K562 (cell line): ENCODE data around the gene KCTD1. TPM values are rescaled to one million over a fixed set of nuclear protein-coding genes. Genes with fewer than 3 reads are reported as not detected.

Source experiments
- ARNT ChIP-seq, 2 experiments: fragments of 450-650 bp; IDR thresholded peaks; 2 replicates each; pipeline ENCODE4 v1.6.1; 2016; ENCODE audit warnings: mild to moderate bottlenecking in 1 of 2
- C11orf30 ChIP-seq: fragments of 450-650 bp; IDR thresholded peaks from 2 replicates; pipeline ENCODE4 v1.6.1; 2016; ENCODE audit warnings: low read depth, mild to moderate bottlenecking
- CCAR2 ChIP-seq: fragments of 200-400 bp; formaldehyde crosslinking; IDR thresholded peaks from 2 replicates; pipeline ENCODE4 v1.6.1; 2017; ENCODE audit warnings: mild to moderate bottlenecking, low read depth, low read length
- CEBPZ ChIP-seq: fragments of 150-350 bp; IDR thresholded peaks from 2 replicates; pipeline ENCODE4 v1.6.1; 2014; ENCODE audit warnings: low read depth, mild to moderate bottlenecking, low read length, borderline replicate concordance
- CREB5 ChIP-seq: fragments of 250-450 bp; sonication (Bioruptor Pico); IDR thresholded peaks from 2 replicates; pipeline ENCODE4 v1.5.0; 2020; ENCODE audit warnings: mild to moderate bottlenecking
- CTCF ChIP-seq, 3 experiments: IDR thresholded peaks in 2 of 3; conservative IDR thresholded peaks in 1 of 3; 2 replicates each; pipeline ENCODE4 v1.5.1; 2011 to 2012; ENCODE audit warnings: low read length in 3 of 3, mild to moderate bottlenecking in 3 of 3, control low read depth in 2 of 3, improper control_type of control experiment in 1 of 3, inconsistent platforms in 1 of 3, low read depth in 1 of 3, mixed read lengths in 1 of 3, moderate library complexity in 1 of 3; ENCODE audit not compliant: insufficient read depth in 2 of 3
- GATAD2B ChIP-seq: fragments of 450-650 bp; IDR thresholded peaks from 2 replicates; pipeline ENCODE4 v1.6.1; 2017; ENCODE audit warnings: mild to moderate bottlenecking, borderline replicate concordance
- MAFF ChIP-seq: IDR thresholded peaks from 2 replicates; pipeline ENCODE4 v1.6.1; 2012; ENCODE audit warnings: low read length, improper control_type of control experiment
- PHF21A ChIP-seq: fragments of 450-650 bp; IDR thresholded peaks from 2 replicates; pipeline ENCODE4 v1.6.1; 2017; ENCODE audit warnings: low read depth, borderline replicate concordance
- PHTF2 ChIP-seq: fragments of 250-450 bp; sonication (Bioruptor Pico); IDR thresholded peaks from 2 replicates; pipeline ENCODE4 v1.5.0; 2021; ENCODE audit warnings: mild to moderate bottlenecking
- POLR3A ChIP-seq: IDR thresholded peaks from 2 replicates; pipeline ENCODE4 v1.6.1; 2011; ENCODE audit warnings: borderline replicate concordance, mild to moderate bottlenecking, moderate library complexity; ENCODE audit not compliant: insufficient read length, insufficient read depth; ENCODE audit errors: extremely low read depth
- PURB ChIP-seq: sonication (generic); formaldehyde crosslinking; IDR thresholded peaks from 2 replicates; pipeline ENCODE4 v1.9.0; 2021; ENCODE audit warnings: low read depth, mild to moderate bottlenecking, missing genetic modification reagents
- RAD51 ChIP-seq: fragments of 450-650 bp; IDR thresholded peaks from 2 replicates; pipeline ENCODE4 v1.7.1; 2016; ENCODE audit warnings: low read depth, mild to moderate bottlenecking, borderline replicate concordance
- TCFL5 ChIP-seq: fragments of 250-450 bp; sonication (Bioruptor Pico); conservative IDR thresholded peaks from 2 replicates; pipeline ENCODE4 v1.6.1; 2021; ENCODE audit warnings: mild to moderate bottlenecking, moderate library complexity, matching md5 sums
- TEAD2 ChIP-seq: fragments of 450-650 bp; IDR thresholded peaks from 2 replicates; pipeline ENCODE4 v1.6.1; 2016; ENCODE audit warnings: missing genetic modification characterization, control low read depth, missing compliant biosample characterization
- TRIM24 ChIP-seq, 2 experiments: fragments of 450-650 bp; IDR thresholded peaks; 2 replicates each; pipeline ENCODE4 v1.6.1; 2016
- XRCC4 ChIP-seq: IDR thresholded peaks from one replicate; pipeline ENCODE4 v1.6.1; 2011; ENCODE audit not compliant: insufficient read depth, insufficient read length; ENCODE audit errors: extremely low read depth
- XRCC5 ChIP-seq: fragments of 200-400 bp; formaldehyde crosslinking; IDR thresholded peaks from 2 replicates; pipeline ENCODE4 v1.6.1; 2017; ENCODE audit warnings: low read depth, mild to moderate bottlenecking, low read length
- ZNF121 ChIP-seq: sonication (generic); formaldehyde crosslinking; conservative IDR thresholded peaks from 2 replicates; pipeline ENCODE4 v1.8.0; 2022; ENCODE audit warnings: missing genetic modification reagents
- ZNF277 ChIP-seq: fragments of 250-450 bp; sonication (Bioruptor Pico); IDR thresholded peaks from 2 replicates; pipeline ENCODE4 v1.8.0; 2022; ENCODE audit warnings: inconsistent platforms, mild to moderate bottlenecking, moderate library complexity, borderline replicate concordance
- ZNF780A ChIP-seq: fragments of 250-450 bp; sonication (Bioruptor Pico); IDR thresholded peaks from 2 replicates; pipeline ENCODE4 v1.5.0; 2021; ENCODE audit warnings: mild to moderate bottlenecking
- polyA plus RNA-seq, 8 experiments: library from polyadenylated mRNA; depleted of rRNA in 4 of 8; stranded (reverse) in 5 of 8; unstranded in 3 of 8; fragments of >200 nt; fragmentation: Nextera tagmentation in 2 of 8; fragmentation: Illumina TruSeq in 1 of 8; extraction: Ambion mirVana in 2 of 8; extraction: Trizol in 1 of 8; gene quantifications; 2 replicates each; pipeline versions ENCODE4 v1.2.1 to v1.2.3, GENCODE V29; 2011 to 2014; ENCODE audit warnings: inconsistent platforms in 1 of 8, missing spikeins in 1 of 8
- total RNA-seq, 7 experiments: library from RNA; depleted of rRNA in 6 of 7; stranded (reverse); fragments of >200 nt in 6 of 7; fragmentation: Illumina TruSeq in 2 of 7; extraction: Trizol in 2 of 7; gene quantifications; 2 replicates each; pipeline versions ENCODE4 v1.2.1 to v1.2.3, GENCODE V29; 2011 to 2021; ENCODE audit warnings: low replicate concordance in 1 of 7

KCTD1 gene
- total and polyA plus RNA-seq, 9 of the 15 experiments (the other 6 are each of a cell fraction or from before 2014, with no cell fraction given), result not detected

GRCh38 chr18:26574958-26575864 lies 26.9 kb upstream of the KCTD1 start (continued):
- TF ChIP-seq CTCF (IDR thresholded peaks at IDR 0.05 in 2 of 3, conservative IDR thresholded peaks at IDR 0.05 in 1 of 3; ENCODE audit: insufficient read depth in 2 of 3, low read depth in 1 of 3, low read length in 3 of 3), result no peak
- TF ChIP-seq POLR3A, result no peak
- no peak for TF ChIP-seq PURB
- TF ChIP-seq TEAD2 (tag), result no peak
- no peak for TF ChIP-seq GATAD2B
- no peak for TF ChIP-seq XRCC5
- no peak for TF ChIP-seq CEBPZ
- no peak for TF ChIP-seq PHTF2
- no peak for TF ChIP-seq PHF21A
- no peak for TF ChIP-seq TCFL5 (CRISPR knock-in tag)
- TF ChIP-seq XRCC4, result no peak
- no peak for TF ChIP-seq ARNT (IDR thresholded peaks at IDR 0.05)
- no peak for TF ChIP-seq CCAR2
- no peak for TF ChIP-seq ZNF277 (CRISPR knock-in tag)
- 0 out of 2 replicates have a peak, but pooled peaks have one; percentile 20 for TF ChIP-seq MAFF
- peak; percentile 65 for TF ChIP-seq C11orf30
- TF ChIP-seq TRIM24 (IDR thresholded peaks at IDR 0.05), result no peak
- TF ChIP-seq ZNF121, result no peak
- TF ChIP-seq ZNF780A (CRISPR knock-in tag), result no peak
- TF ChIP-seq CREB5 (CRISPR knock-in tag), result no peak
- TF ChIP-seq RAD51, result no peak
